GM19467 (cell line): ENCODE data around the gene PTPRE.

Experiments used
- ATAC-seq: cut with Tn5 transposase; IDR thresholded peaks from one replicate; pipeline ENCODE4 v1.9.1; 2021; ENCODE audit warnings: mild to moderate bottlenecking, moderate library complexity; ENCODE audit not compliant: unreplicated experiment

PTPRE gene

GRCh38 chr10:127907411-127908105, 655 bp downstream of the PTPRE start:
- ATAC-seq = no peak

GRCh38 chr10:127908106-127908958, 1.4 kb downstream of the PTPRE start:
- no peak for ATAC-seq

GRCh38 chr10:127908959-127909267, 2.0 kb downstream of the PTPRE start:
- no peak for ATAC-seq

GRCh38 chr10:127909716-127910463, 3.0 kb downstream of the PTPRE start:
- ATAC-seq = no peak

GRCh38 chr10:127910464-127910770, 3.5 kb downstream of the PTPRE start:
- ATAC-seq = no peak

GRCh38 chr10:127911218-127911866, 4.4 kb downstream of the PTPRE start:
- no peak for ATAC-seq

GRCh38 chr10:127911867-127912257, 5.0 kb downstream of the PTPRE start:
- ATAC-seq = no peak

- ATAC-seq = no peak
Measured at GRCh38 chr10:127912607-127913367, 5.9 kb downstream of the PTPRE start.

GRCh38 chr10:127913368-127913759, 6.5 kb downstream of the PTPRE start:
- no peak for ATAC-seq

GRCh38 chr10:127915324-127915723, 8.4 kb downstream of the PTPRE start:
- no peak for ATAC-seq

- ATAC-seq = no peak
Measured at GRCh38 chr10:127916826-127917225, 9.9 kb downstream of the PTPRE start.

- ATAC-seq = no peak
Measured at GRCh38 chr10:127918572-127918971, 11.7 kb downstream of the PTPRE start.

- ATAC-seq = no peak
Measured at GRCh38 chr10:127919418-127920271, 12.7 kb downstream of the PTPRE start.

GRCh38 chr10:127920306-127921074, 13.6 kb downstream of the PTPRE start:
- ATAC-seq = no peak

GRCh38 chr10:127921075-127921752, 14.3 kb downstream of the PTPRE start:
- no peak for ATAC-seq

GRCh38 chr10:127921753-127922145, 14.8 kb downstream of the PTPRE start:
- ATAC-seq = no peak

- ATAC-seq = no peak
Measured at GRCh38 chr10:127922206-127922605, 15.3 kb downstream of the PTPRE start.

GRCh38 chr10:127922675-127923366, 15.9 kb downstream of the PTPRE start:
- no peak for ATAC-seq
